IMR-90 (cell line): Measurements from ENCODE around the gene SRPK2. TPM values are rescaled to one million over a fixed set of nuclear protein-coding genes. Genes with fewer than 3 reads are reported as not detected.
"Not testable (repeated sequence)": the region's sequence is repeated elsewhere in the genome, so short reads cannot be mapped to it uniquely, and the experiment has no call there.

Source experiments
- ATAC-seq: fragments of 200-7000 bp; cut with Tn5 transposase; 2 replicates; pipeline ENCODE4 v1.9.1; 2020; ENCODE audit warnings: low read depth, mild to moderate bottlenecking, moderate library complexity
- BruUV-seq: library from RNA; stranded (reverse); fragments of 400-500 nt; replicated peaks from 2 replicates; lab custom pipeline; 2021; lab: Mats Ljungman, UMichigan
- CTCF ChIA-PET: fragments of 300-600 bp; formaldehyde crosslinking; extraction: SDS; loops from one replicate; lab custom pipeline; 2021; ENCODE audit warnings: antibody characterized with exemption; lab: Yijun Ruan, JAX
- POLR2A ChIA-PET: fragments of 300-600 bp; sonication (Branson Sonifier 250); formaldehyde crosslinking; loops from one replicate; lab custom pipeline; 2022; ENCODE audit warnings: antibody characterized with exemption; ENCODE audit not compliant: unreplicated experiment; lab: Charles Lee
- DNase-seq: peaks from one replicate; pipeline ENCODE4 v3.0.0; 2013
- H2AFZ ChIP-seq: replicated peaks from 2 replicates; pipeline ENCODE3; 2013; ENCODE audit warnings: low read length, mild to moderate bottlenecking; ENCODE audit not compliant: poor library complexity
- H2AK5ac ChIP-seq: 2 replicates; pipeline ENCODE4 v1.6.1; 2013; ENCODE audit warnings: low read depth, low read length, inconsistent platforms
- H2AK9ac ChIP-seq: replicated peaks from 2 replicates; pipeline ENCODE3; 2013; ENCODE audit warnings: mild to moderate bottlenecking, low read depth, low read length, moderate library complexity; ENCODE audit not compliant: poor library complexity
- H2BK120ac ChIP-seq: 2 replicates; pipeline ENCODE4 v1.6.1; 2013; ENCODE audit warnings: low read depth, low read length, inconsistent platforms
- H2BK15ac ChIP-seq: 3 replicates; pipeline ENCODE4 v1.6.1; 2013; ENCODE audit warnings: low read depth, low read length, inconsistent platforms
- H2BK20ac ChIP-seq: 2 replicates; pipeline ENCODE4 v1.6.1; 2013; ENCODE audit warnings: low read depth, mild to moderate bottlenecking, inconsistent platforms, low read length, moderate library complexity
- H2BK5ac ChIP-seq: 2 replicates; pipeline ENCODE4 v1.6.1; 2013; ENCODE audit warnings: mild to moderate bottlenecking, low read depth, low read length, inconsistent platforms; ENCODE audit not compliant: poor library complexity, severe bottlenecking
- H3K14ac ChIP-seq: replicated peaks from 2 replicates; pipeline ENCODE4 v1.6.1; 2013; ENCODE audit warnings: low read depth, low read length, inconsistent platforms
- H3K18ac ChIP-seq: 2 replicates; pipeline ENCODE4 v1.6.1; 2013; ENCODE audit warnings: low read depth, low read length, control low read depth
- H3K23ac ChIP-seq: 2 replicates; pipeline ENCODE4 v1.6.1; 2013; ENCODE audit warnings: low read depth, low read length, inconsistent platforms
- H3K27ac ChIP-seq: 2 replicates; pipeline ENCODE4 v1.5.1; 2013; ENCODE audit warnings: mild to moderate bottlenecking, control low read depth, low read length; ENCODE audit not compliant: insufficient read depth
- H3K27me3 ChIP-seq: 2 replicates; pipeline ENCODE4 v1.6.1; 2013; ENCODE audit warnings: low read length; ENCODE audit not compliant: control insufficient read depth, insufficient read depth
- H3K36me3 ChIP-seq: 2 replicates; pipeline ENCODE4 v1.6.1; 2013; ENCODE audit warnings: low read length, mixed read lengths; ENCODE audit not compliant: control insufficient read depth, insufficient read depth
- H3K4ac ChIP-seq: 2 replicates; pipeline ENCODE4 v1.6.1; 2013; ENCODE audit warnings: low read depth, low read length, inconsistent platforms
- H3K4me1 ChIP-seq: 2 replicates; pipeline ENCODE4 v1.6.1; 2013; ENCODE audit warnings: low read length, mixed read lengths; ENCODE audit not compliant: control insufficient read depth, insufficient read depth
- H3K4me2 ChIP-seq: 2 replicates; pipeline ENCODE4 v1.6.1; 2013; ENCODE audit warnings: low read depth, mild to moderate bottlenecking, control low read depth, low read length, moderate library complexity
- H3K4me3 ChIP-seq: 2 replicates; pipeline ENCODE4 v1.5.1; 2013; ENCODE audit warnings: low read depth, mild to moderate bottlenecking, control low read depth, low read length, moderate library complexity; ENCODE audit not compliant: insufficient read depth
- H3K56ac ChIP-seq: 2 replicates; pipeline ENCODE4 v1.6.1; 2013; ENCODE audit warnings: low read length, inconsistent platforms; ENCODE audit not compliant: insufficient read depth; ENCODE audit errors: extremely low read depth
- H3K79me1 ChIP-seq, 2 experiments: 2 replicates each; pipeline ENCODE4 v1.6.1; 2013; ENCODE audit warnings: low read length in 2 of 2, inconsistent platforms in 1 of 2, low read depth in 1 of 2
- H3K9ac ChIP-seq: 2 replicates; pipeline ENCODE4 v1.6.1; 2013; ENCODE audit warnings: low read depth, low read length, control low read depth
- H3K9me1 ChIP-seq: 2 replicates; pipeline ENCODE4 v1.6.1; 2013; ENCODE audit warnings: low read length, inconsistent platforms; ENCODE audit not compliant: insufficient read depth
- H3K9me3 ChIP-seq: 2 replicates; pipeline ENCODE4 v1.6.1; 2013; ENCODE audit warnings: low read length; ENCODE audit not compliant: control insufficient read depth, insufficient read depth
- H4K20me1 ChIP-seq: 2 replicates; pipeline ENCODE4 v1.6.1; 2013; ENCODE audit warnings: low read length, inconsistent platforms; ENCODE audit not compliant: insufficient read depth
- H4K5ac ChIP-seq: 2 replicates; pipeline ENCODE4 v1.6.1; 2013; ENCODE audit warnings: mild to moderate bottlenecking, low read depth, low read length, control low read depth
- H4K8ac ChIP-seq, 2 experiments: 2 replicates each; pipeline ENCODE4 v1.6.1; 2013; ENCODE audit warnings: low read depth in 2 of 2, low read length in 2 of 2, control low read depth in 1 of 2, inconsistent platforms in 1 of 2
- H4K91ac ChIP-seq: 2 replicates; pipeline ENCODE4 v1.6.1; 2013; ENCODE audit warnings: low read depth, low read length, inconsistent platforms; ENCODE audit not compliant: insufficient read depth
- WGBS, 2 experiments: methylation state at CpG; one replicate each; pipeline versions ENCODE4 v1.1.5 to v1.1.7; 2013; ENCODE audit warnings: missing lambda C conversion rate in 2 of 2; ENCODE audit not compliant: insufficient read length in 1 of 2; ENCODE audit errors: extremely low coverage in 2 of 2; 5-methylcytosine and 5-hydroxymethylcytosine counted together
- dilution Hi-C: fragments of 300-500 bp; cut with HindIII; formaldehyde crosslinking; loops from one replicate; pipeline ENCODE4 v1.14.3; 2018; ENCODE audit warnings: low sequenced_read_pairs; ENCODE audit not compliant: unreplicated experiment
- in situ Hi-C: fragments of 300-500 bp; cut with MboI; formaldehyde crosslinking; loops from 3 replicates; pipeline ENCODE4 v1.14.3; 2019; ENCODE audit warnings: low sequenced_read_pairs, inconsistent platforms, mixed read lengths
- intact Hi-C: fragments of 100-400 bp; cut with micrococcal nuclease; formaldehyde crosslinking; loops from 2 replicates; pipeline ENCODE4 v1.10.0; 2022
- polyA plus RNA-seq, 3 experiments: library from polyadenylated mRNA; depleted of rRNA; stranded (reverse); fragments of >200 nt; gene quantifications; 2 replicates each; pipeline ENCODE4 v1.2.3, GENCODE V29; 2012; ENCODE audit warnings: low replicate concordance in 1 of 3
- total RNA-seq: library from RNA; depleted of rRNA; stranded (reverse); fragments of >200 nt; gene quantifications from 2 replicates; pipeline ENCODE4 v1.2.3, GENCODE V29; 2012

SRPK2 gene
- total and polyA plus RNA-seq, 2 of the 4 experiments (the other 2 are of a cell fraction) = 13.2 to 33.0 TPM

- H3K27ac ChIP-seq, H3K56ac ChIP-seq, H3K27me3 ChIP-seq, intact Hi-C loops, ATAC-seq, H3K9ac ChIP-seq, H3K36me3 ChIP-seq, H3K79me1 ChIP-seq, POLR2A ChIA-PET, H3K9me3 ChIP-seq, DNase-seq, CTCF ChIA-PET, H3K9me1 ChIP-seq, H3K4me1 ChIP-seq, H2BK120ac ChIP-seq, H3K14ac ChIP-seq, H2BK5ac ChIP-seq, H2AK9ac ChIP-seq, H3K18ac ChIP-seq, H3K23ac ChIP-seq, H2BK15ac ChIP-seq, H4K20me1 ChIP-seq, H4K91ac ChIP-seq, H4K8ac ChIP-seq, BruUV-seq, H3K4me2 ChIP-seq, H2AK5ac ChIP-seq, H3K4me3 ChIP-seq, dilution Hi-C loops, in situ Hi-C loops, H4K5ac ChIP-seq, H3K4ac ChIP-seq, H2AFZ ChIP-seq: not testable (repeated sequence)
- 0 out of 2 replicates have a peak overlapping the region, but pooled peaks have one; percentile 24 for H2BK20ac ChIP-seq
- 92% methylated on average over 2 of the region's 6 CpGs; no CpG with 5 or more reads in 1 of the 2 experiments for WGBS, 2 experiments
Observed at GRCh38 chr7:105437356-105437755, 48.6 kb upstream of the SRPK2 start.
